Ovary (tissue), 3 donors: Measurements from ENCODE around the gene NYAP2.

Experiments used
- EP300 ChIP-seq: sonication (generic); formaldehyde crosslinking; IDR thresholded peaks from one replicate; pipeline ENCODE4 v1.6.1; 2017; ENCODE audit warnings: antibody characterized with exemption
- TF ChIP-seq, protein P1 (sequence below), 3 donors: fragments of 450-650 bp in 2 of 3; fragments of 200-600 bp in 1 of 3; IDR thresholded peaks; one replicate each; pipeline versions ENCODE4 v1.5.1 to v1.8.0; 2016 to 2022; ENCODE audit warnings: antibody characterized with exemption in 3 of 3, mild to moderate bottlenecking in 1 of 3
- donor health status: DM: no; HTN: no; CAD: no.

DNA sequence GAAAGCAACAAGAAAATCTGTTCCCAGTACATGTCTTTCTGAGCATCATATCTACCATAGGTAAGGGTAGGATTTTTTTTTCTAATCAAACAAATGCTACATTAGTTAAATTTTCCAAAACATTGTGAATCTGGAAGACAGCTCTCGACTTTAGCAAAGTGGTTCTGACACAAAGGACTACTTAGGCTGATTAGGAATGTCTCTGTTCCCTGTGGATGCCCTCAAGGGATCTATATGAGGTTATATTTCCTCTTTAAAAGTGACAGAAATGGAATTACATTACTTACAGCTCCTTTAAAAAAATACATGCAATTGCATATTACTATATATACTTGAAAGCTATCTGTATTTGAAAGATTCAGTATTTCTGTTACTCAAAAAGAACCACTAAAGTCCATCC, 15.4 kb downstream of the NYAP2 start:
- TF ChIP-seq, protein P1, sequence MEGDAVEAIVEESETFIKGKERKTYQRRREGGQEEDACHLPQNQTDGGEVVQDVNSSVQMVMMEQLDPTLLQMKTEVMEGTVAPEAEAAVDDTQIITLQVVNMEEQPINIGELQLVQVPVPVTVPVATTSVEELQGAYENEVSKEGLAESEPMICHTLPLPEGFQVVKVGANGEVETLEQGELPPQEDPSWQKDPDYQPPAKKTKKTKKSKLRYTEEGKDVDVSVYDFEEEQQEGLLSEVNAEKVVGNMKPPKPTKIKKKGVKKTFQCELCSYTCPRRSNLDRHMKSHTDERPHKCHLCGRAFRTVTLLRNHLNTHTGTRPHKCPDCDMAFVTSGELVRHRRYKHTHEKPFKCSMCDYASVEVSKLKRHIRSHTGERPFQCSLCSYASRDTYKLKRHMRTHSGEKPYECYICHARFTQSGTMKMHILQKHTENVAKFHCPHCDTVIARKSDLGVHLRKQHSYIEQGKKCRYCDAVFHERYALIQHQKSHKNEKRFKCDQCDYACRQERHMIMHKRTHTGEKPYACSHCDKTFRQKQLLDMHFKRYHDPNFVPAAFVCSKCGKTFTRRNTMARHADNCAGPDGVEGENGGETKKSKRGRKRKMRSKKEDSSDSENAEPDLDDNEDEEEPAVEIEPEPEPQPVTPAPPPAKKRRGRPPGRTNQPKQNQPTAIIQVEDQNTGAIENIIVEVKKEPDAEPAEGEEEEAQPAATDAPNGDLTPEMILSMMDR (IDR thresholded peaks at IDR 0.05), result no peak
- TF ChIP-seq EP300, result no peak
